Naive thymus-derived CD8-positive, alpha-beta T cell (primary cell): ENCODE measurements around the gene FAM161A. TPM values are rescaled to one million over a fixed set of nuclear protein-coding genes. Genes with fewer than 3 reads are reported as not detected.
A peak's percentile ranks its signal among the peaks of the same experiment; 100 is the strongest.
"Not testable (repeated sequence)": the region's sequence is repeated elsewhere in the genome, so short reads cannot be mapped to it uniquely, and the experiment has no call there.

Experiments used
- ATAC-seq, 2 donors: fragments of 150-1000 bp; cut with Tn5 transposase in 1 of 2; sonication (Bioruptor Pico), chemical (Tn5 transposase) in 1 of 2; 1 replicate in 1 of 2; 2 replicates in 1 of 2; pipeline ENCODE4 v1.10.0; 2021; ENCODE audit warnings: mild to moderate bottlenecking in 2 of 2, moderate library complexity in 2 of 2
- POLR2A ChIA-PET: fragments of 350-600 bp; sonication (Branson Sonifier 250); formaldehyde crosslinking; loops from one replicate; lab custom pipeline; 2021; ENCODE audit warnings: antibody characterized with exemption; lab: Charles Lee
- DNase-seq, 10 donors: peaks; one replicate each; pipeline versions ENCODE4 v3.0.0 to v3.0.0-alpha.2; 2020 to 2022
- H3K27ac Mint-ChIP-seq, 10 donors: one replicate each; pipeline ENCODE4 v1.8.0; 2020 to 2022; ENCODE audit warnings: mild to moderate bottlenecking in 10 of 10, mixed read lengths in 10 of 10, moderate library complexity in 4 of 10, inconsistent platforms in 1 of 10
- H3K27me3 Mint-ChIP-seq, 5 donors: one replicate each; pipeline ENCODE4 v1.8.0; 2021 to 2022; ENCODE audit warnings: mixed read lengths in 5 of 5
- H3K36me3 Mint-ChIP-seq, 3 donors: one replicate each; pipeline ENCODE4 v1.8.0; 2020 to 2022; ENCODE audit warnings: mixed read lengths in 3 of 3, mild to moderate bottlenecking in 2 of 3, inconsistent platforms in 1 of 3
- H3K4me1 Mint-ChIP-seq, 4 donors: one replicate each; pipeline ENCODE4 v1.8.0; 2021 to 2022; ENCODE audit warnings: mixed read lengths in 4 of 4
- H3K4me3 Mint-ChIP-seq, 10 donors: one replicate each; pipeline ENCODE4 v1.8.0; 2020 to 2022; ENCODE audit warnings: mild to moderate bottlenecking in 10 of 10, mixed read lengths in 10 of 10, moderate library complexity in 6 of 10, inconsistent platforms in 1 of 10
- H3K9me3 Mint-ChIP-seq, 9 donors: one replicate each; pipeline ENCODE4 v1.8.0; 2020 to 2022; ENCODE audit warnings: mixed read lengths in 9 of 9, mild to moderate bottlenecking in 3 of 9, inconsistent platforms in 1 of 9, moderate library complexity in 1 of 9
- polyA plus RNA-seq, 3 donors: library from polyadenylated mRNA; unstranded; fragments of 300-500 nt; fragmentation: Illumina TruSeq; gene quantifications; one replicate each; pipeline ENCODE4 v1.2.3, GENCODE V29; 2021
- total RNA-seq, 8 experiments: library from RNA in 2 of 8; stranded (reverse) in 2 of 8; gene quantifications; one replicate each; pipeline ENCODE4 v1.2.3 and lab custom pipeline; 2021 to 2026

Gene FAM161A
- total RNA-seq: 1 to 10 TPM; 5.6 to 6.1 TPM
- 1 to 10 TPM; 1.8 TPM for polyA plus RNA-seq
- total RNA-seq (lab: John Stamatoyannopoulos, UW): 0.49 to 10.1 (median 3.6) reads per million in 6 experiments

GRCh38 chr2:61853847-61854563 lies at the start of gene FAM161A:
TSS of gene FAM161A (minus strand) at chr2:61854060. CDS start at chr2:61854041, 19 bp downstream.
- Mint-ChIP-seq H3K27ac (peak within 1 kb of the TSS; percentile 82 to 98 (median 96)), H3K36me3 (no peaks in the 10 kb centered on the region), H3K27me3 (no peaks in the 10 kb centered on the region), H3K4me3 (peak within 1 kb of the TSS; percentile 95 to 99 (median 98)), H3K4me1 (peaks cover 7 to 19% (median 14%) of the 10 kb centered on the region in 4 donors), H3K9me3 (no peaks in the 10 kb centered on the region)
- ATAC-seq (peak; percentile 45 to 59), DNase-seq (peak; percentile 61 to 90 (median 74))
- POLR2A ChIA-PET: interaction anchor here (0.8 to 2.1 kb wide), 10 partner anchors 11 to 677 kb away, joined by 3 to 11 read pairs (median 4); partner anchors contain the start of gene CCT4

DNA sequence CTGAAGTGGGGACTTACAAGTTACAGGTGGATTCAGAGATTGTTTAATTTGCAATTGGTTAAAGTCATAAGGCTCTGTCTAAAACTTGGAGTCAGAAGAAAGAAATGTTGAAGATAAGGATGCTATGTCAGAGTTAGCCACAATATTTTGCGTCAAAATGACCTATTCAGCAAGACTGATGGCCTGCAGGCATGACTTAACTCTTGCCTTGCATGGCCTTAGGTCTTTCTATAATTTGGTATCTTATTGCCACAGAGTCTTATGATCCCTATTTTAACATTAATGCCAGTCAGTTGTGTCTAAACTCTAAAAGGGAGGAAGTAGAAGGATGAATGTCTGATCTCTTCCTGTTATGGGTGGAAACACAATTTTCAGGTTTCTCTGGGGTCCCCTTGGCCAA lies 46.4 kb upstream of the FAM161A start:
- no peaks in the 10 kb centered on the region for H3K27me3 Mint-ChIP-seq
- H3K4me3 Mint-ChIP-seq: no peak overlapping the region
- H3K36me3 Mint-ChIP-seq: no peaks in the 10 kb centered on the region
- peaks cover 0 to 4% (median 0%) of the 10 kb centered on the region in 4 donors for H3K4me1 Mint-ChIP-seq
- ATAC-seq (no peak), DNase-seq (no peak)
- POLR2A ChIA-PET: no interaction called here
- H3K27ac Mint-ChIP-seq: no peak overlapping the region
- no peaks in the 10 kb centered on the region for H3K9me3 Mint-ChIP-seq

GRCh38 chr2:61898810-61899209 lies 45.0 kb upstream of the FAM161A start:
- H3K4me3 Mint-ChIP-seq: no peak overlapping the region
- peak in 1 of 2 donors; percentile 43 for ATAC-seq
- POLR2A ChIA-PET: interaction anchor here (0.7 to 1.2 kb wide), 2 partner anchors 8 to 45 kb away, joined by 3 read pairs; partner anchors contain the start of gene FAM161A
- no peaks in the 10 kb centered on the region for H3K27me3 Mint-ChIP-seq
- no peak for DNase-seq
- no peaks in the 10 kb centered on the region for H3K36me3 Mint-ChIP-seq
- H3K27ac Mint-ChIP-seq: no peak overlapping the region
- H3K9me3 Mint-ChIP-seq: no peaks in the 10 kb centered on the region
- no peaks in the 10 kb centered on the region for H3K4me1 Mint-ChIP-seq

GRCh38 chr2:61888267-61889055 lies 34.6 kb upstream of the FAM161A start, which contains the start of gene CCT4:
TSS of gene CCT4 (minus strand) at chr2:61888656. CDS start at chr2:61888507, 149 bp downstream.
- H3K4me3 Mint-ChIP-seq: peak within 1 kb of the TSS; percentile 96 to 100 (median 99)
- peaks cover 0 to 39% (median 8%) of the 10 kb centered on the region in 3 donors for H3K36me3 Mint-ChIP-seq
- ATAC-seq: peak; percentile 84 to 85
- H3K27ac Mint-ChIP-seq: peak within 1 kb of the TSS; percentile 99 to 100 (median 100)
- H3K9me3 Mint-ChIP-seq: no peaks in the 10 kb centered on the region
- H3K27me3 Mint-ChIP-seq: peaks cover 0 to 3% (median 0%) of the 10 kb centered on the region in 5 donors
- DNase-seq: peak; percentile 83 to 100 (median 94)
- POLR2A ChIA-PET: interaction anchor here (0.7 to 1.2 kb wide), 13 partner anchors 18 to 1700 kb away, joined by 3 to 7 read pairs (median 3); partner anchors contain the start of genes FAM161A and WDPCP
- peaks cover 13 to 38% (median 33%) of the 10 kb centered on the region in 4 donors for H3K4me1 Mint-ChIP-seq

GRCh38 chr2:61887717-61888266 lies 33.9 kb upstream of the FAM161A start:
- H3K9me3 Mint-ChIP-seq: no peaks in the 10 kb centered on the region
- H3K36me3 Mint-ChIP-seq: peaks cover 0 to 45% (median 8%) of the 10 kb centered on the region in 3 donors
- H3K4me1 Mint-ChIP-seq: peaks cover 13 to 38% (median 33%) of the 10 kb centered on the region in 4 donors
- DNase-seq (peak in 1 of 10 donors; percentile 25), ATAC-seq (peak; percentile 22 to 25)
- H3K27ac Mint-ChIP-seq: peak overlapping the region; percentile 99 to 100 (median 100)
- H3K27me3 Mint-ChIP-seq: peaks cover 0 to 3% (median 0%) of the 10 kb centered on the region in 5 donors
- peak overlapping the region; percentile 96 to 100 (median 99) for H3K4me3 Mint-ChIP-seq
- POLR2A ChIA-PET: interaction anchor here (0.5 to 2.8 kb wide), 6 partner anchors 18 to 1024 kb away, joined by 3 to 8 read pairs (median 4); partner anchors contain the start of genes COMMD1 and FAM161A

- no peaks in the 10 kb centered on the region for H3K9me3 Mint-ChIP-seq
- ATAC-seq (no peak), DNase-seq (no peak)
- H3K36me3 Mint-ChIP-seq: peaks cover 0 to 62% (median 8%) of the 10 kb centered on the region in 3 donors
- H3K27ac Mint-ChIP-seq: peak overlapping the region; percentile 61 to 100 (median 100)
- H3K4me3 Mint-ChIP-seq: peak overlapping the region; percentile 39 to 100 (median 99)
- peaks cover 13 to 38% (median 33%) of the 10 kb centered on the region in 4 donors for H3K4me1 Mint-ChIP-seq
- H3K27me3 Mint-ChIP-seq: peaks cover 0 to 3% (median 0%) of the 10 kb centered on the region in 5 donors
- POLR2A ChIA-PET: interaction anchor here (1.5 to 2.8 kb wide), 2 partner anchors 20 to 31 kb away, joined by 6 to 8 read pairs; partner anchors contain the start of gene COMMD1
Measured at GRCh38 chr2:61885896-61886603, 32.2 kb upstream of the FAM161A start.

DNA sequence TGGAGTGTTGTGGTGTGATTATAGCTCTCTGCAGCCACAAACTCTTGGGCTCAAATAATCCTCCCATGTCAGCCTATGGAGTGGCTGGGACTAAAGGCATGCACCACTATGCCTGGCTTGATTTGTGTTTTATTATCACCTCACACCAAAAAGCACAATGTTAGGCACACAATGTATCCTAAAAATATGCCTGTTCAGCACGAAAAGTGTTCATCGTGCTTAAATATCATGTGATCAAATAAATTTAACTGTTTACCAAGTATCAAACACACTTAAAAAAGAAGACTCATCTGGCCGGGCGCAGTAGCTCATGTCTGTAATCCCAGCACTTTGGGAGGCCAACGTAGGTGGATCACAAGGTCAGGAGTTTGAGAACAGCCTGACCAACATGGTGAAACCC lies 29.0 kb upstream of the FAM161A start:
- DNase-seq: no peak
- Mint-ChIP-seq H3K4me1 (peaks cover 13 to 30% (median 23%) of the 10 kb centered on the region in 4 donors), H3K27me3 (no peaks in the 10 kb centered on the region), H3K36me3 (peaks cover 0 to 92% (median 13%) of the 10 kb centered on the region in 3 donors), H3K27ac (peak overlapping the region in 1 of 10 donors; percentile 52), H3K9me3 (no peaks in the 10 kb centered on the region), H3K4me3 (peak overlapping the region in 1 of 10 donors; percentile 26)
- POLR2A ChIA-PET: interaction anchor here (0.7 kb wide), 1 partner anchor 143 kb away, joined by 3 read pairs; no protein-coding TSS in a partner anchor
- ATAC-seq: no peak

GRCh38 chr2:61879351-61879750 lies 25.5 kb upstream of the FAM161A start:
- H3K27me3 Mint-ChIP-seq, POLR2A ChIA-PET, H3K4me1 Mint-ChIP-seq, H3K4me3 Mint-ChIP-seq, H3K9me3 Mint-ChIP-seq, ATAC-seq, DNase-seq: not testable (repeated sequence)
- Mint-ChIP-seq H3K36me3 (peaks cover 0 to 95% (median 12%) of the 10 kb centered on the region in 3 donors), H3K27ac (peak overlapping the region in 3 of 10 donors; percentile 2 to 31 (median 7))

DNA sequence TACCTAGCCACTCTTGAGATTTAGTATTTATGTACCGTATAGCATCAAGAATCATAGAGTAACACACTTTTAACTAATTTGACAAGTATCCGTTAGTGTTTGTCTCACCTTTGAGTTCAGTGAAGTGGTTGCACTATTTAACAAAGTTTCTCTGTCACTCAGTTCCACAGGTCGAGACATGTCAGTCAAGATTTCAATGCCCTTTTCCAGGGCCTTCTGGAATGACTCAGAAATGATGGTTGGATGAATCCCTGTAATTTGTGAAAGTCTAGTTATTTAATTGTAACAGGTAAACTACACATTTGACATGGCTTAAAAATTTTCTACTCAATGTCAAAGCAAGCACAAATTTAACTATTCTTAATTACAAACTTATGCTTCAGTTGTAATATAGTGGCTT lies 24.9 kb upstream of the FAM161A start:
- no peaks in the 10 kb centered on the region for H3K9me3 Mint-ChIP-seq
- peaks cover 0 to 5% (median 0%) of the 10 kb centered on the region in 4 donors for H3K4me1 Mint-ChIP-seq
- H3K4me3 Mint-ChIP-seq: no peak overlapping the region
- no peak overlapping the region for H3K27ac Mint-ChIP-seq
- H3K36me3 Mint-ChIP-seq: peaks cover 0 to 95% (median 15%) of the 10 kb centered on the region in 3 donors
- H3K27me3 Mint-ChIP-seq: no peaks in the 10 kb centered on the region
- POLR2A ChIA-PET: interaction anchor here (0.5 kb wide), 1 partner anchor 499 kb away, joined by 3 read pairs; no protein-coding TSS in a partner anchor
- no peak for DNase-seq
- no peak for ATAC-seq

DNA sequence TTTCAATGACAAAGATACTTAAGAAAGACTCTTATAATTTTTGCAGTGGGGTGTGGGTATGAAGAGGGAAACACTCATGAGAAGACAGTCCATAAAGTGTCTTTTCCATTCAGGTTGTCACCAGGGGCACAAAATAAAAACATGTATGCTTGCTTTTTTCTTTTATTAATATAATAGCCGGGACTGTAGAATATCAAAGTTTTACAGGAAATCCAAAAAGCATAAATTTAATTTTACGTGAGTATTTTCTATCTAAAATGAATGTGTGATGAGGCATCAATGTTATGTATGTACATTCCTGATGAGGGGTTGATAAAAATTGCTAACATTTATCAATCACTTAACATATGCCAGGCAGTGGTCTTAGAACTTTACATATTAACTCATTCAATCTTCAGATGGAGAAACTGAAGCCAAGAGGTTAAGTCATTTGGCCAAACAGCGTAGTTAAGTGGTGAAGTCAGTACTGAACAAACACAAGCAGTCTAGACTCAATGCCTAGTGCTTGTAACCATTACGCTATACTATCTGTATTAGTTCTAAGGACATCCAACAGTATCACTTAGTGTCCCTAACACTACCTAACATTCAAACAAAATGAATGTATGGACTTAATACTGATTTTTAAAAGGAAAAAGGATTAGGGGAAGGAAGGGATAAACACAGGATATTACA lies 23.8 kb upstream of the FAM161A start:
- peak overlapping the region in 3 of 10 donors; percentile 27 to 53 (median 33) for H3K27ac Mint-ChIP-seq
- DNase-seq (no peak), ATAC-seq (no peak)
- POLR2A ChIA-PET: interaction anchor here (0.6 kb wide), 1 partner anchor 14 kb away, joined by 3 read pairs; no protein-coding TSS in a partner anchor
- H3K36me3 Mint-ChIP-seq: peaks cover 0 to 95% (median 15%) of the 10 kb centered on the region in 3 donors
- H3K9me3 Mint-ChIP-seq: no peaks in the 10 kb centered on the region
- H3K4me3 Mint-ChIP-seq: no peak overlapping the region
- H3K4me1 Mint-ChIP-seq: peaks cover 0 to 5% (median 0%) of the 10 kb centered on the region in 4 donors
- no peaks in the 10 kb centered on the region for H3K27me3 Mint-ChIP-seq

- no peak overlapping the region for H3K4me3 Mint-ChIP-seq
Measured at GRCh38 chr2:61876400-61876799, 22.5 kb upstream of the FAM161A start.

More at GRCh38 chr2:61876400-61876799, 22.5 kb upstream of the FAM161A start:
- H3K9me3 Mint-ChIP-seq: no peaks in the 10 kb centered on the region
- ATAC-seq: no peak
- peaks cover 0 to 94% (median 19%) of the 10 kb centered on the region in 3 donors for H3K36me3 Mint-ChIP-seq
- POLR2A ChIA-PET: no interaction called here
- DNase-seq: no peak
- no peak overlapping the region for H3K27ac Mint-ChIP-seq
- H3K4me1 Mint-ChIP-seq: peaks cover 0 to 5% (median 0%) of the 10 kb centered on the region in 4 donors
- no peaks in the 10 kb centered on the region for H3K27me3 Mint-ChIP-seq
